Stimulated activated CD4-positive, alpha-beta T cell treated with anti-CD3 and anti-CD28 coated beads, Interleukin-12 subunit alpha, Interleukin-12 subunit beta, amount 100 ng/mL, for 4 hours (primary cell): ENCODE data around the gene RRBP1.

Experiments
- DNase-seq: peaks from one replicate; pipeline ENCODE4 v3.0.0-alpha.2; 2020

RRBP1 gene

DNA sequence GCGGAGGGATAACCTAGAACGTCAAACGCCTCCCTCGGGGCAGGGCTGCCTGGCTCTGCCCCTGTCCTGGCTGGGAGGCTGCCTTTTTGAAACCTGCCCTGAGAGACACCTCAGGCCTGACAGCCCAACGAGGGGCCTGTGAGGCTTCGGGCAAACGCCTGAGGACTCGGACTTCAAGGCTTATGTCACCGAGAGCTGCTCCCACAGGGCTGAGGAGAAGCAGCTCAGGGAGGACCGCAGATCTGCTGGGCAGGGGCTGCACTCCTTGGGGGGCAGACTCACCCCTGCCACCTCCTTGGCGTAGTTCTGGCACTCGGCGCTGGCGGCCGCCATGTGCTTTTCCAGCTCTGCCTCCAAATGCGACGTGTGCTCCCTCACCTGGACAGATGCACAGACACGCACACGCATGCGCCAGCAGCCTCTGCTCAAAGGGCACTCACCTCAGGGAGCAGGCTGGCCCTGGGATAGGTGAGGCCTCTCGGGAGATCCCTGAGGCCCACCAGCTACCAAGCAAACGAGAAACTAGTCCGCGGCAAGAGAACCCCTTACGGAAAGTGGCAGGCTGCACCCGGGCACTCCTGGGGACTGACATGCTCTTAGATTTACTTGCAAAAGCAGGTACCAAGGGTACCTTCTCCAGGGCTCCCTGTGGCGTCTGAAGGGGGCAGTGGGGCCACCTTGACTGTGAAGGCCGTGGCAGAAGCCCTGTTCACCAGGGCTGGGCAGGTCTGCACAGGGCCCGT, 62.5 kb downstream of the RRBP1 start:
- DNase-seq = no peak

DNA sequence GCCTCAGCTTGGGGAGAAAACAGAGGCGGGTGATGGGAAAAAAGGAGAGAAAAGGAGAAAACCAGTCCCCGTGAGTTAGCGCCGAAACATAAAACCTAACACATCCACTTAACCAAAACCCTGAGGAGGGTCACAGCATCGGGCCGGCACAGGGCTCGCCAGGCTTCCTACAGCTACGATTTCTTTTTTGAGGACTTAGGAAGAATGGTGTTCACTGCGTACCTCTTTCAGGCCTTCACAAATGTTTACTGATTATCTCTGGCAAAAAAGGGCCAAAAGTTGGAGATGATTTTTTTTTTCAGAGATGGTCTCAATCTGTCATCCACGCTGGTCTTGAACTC, 63.4 kb downstream of the RRBP1 start:
- no peak for DNase-seq

DNA sequence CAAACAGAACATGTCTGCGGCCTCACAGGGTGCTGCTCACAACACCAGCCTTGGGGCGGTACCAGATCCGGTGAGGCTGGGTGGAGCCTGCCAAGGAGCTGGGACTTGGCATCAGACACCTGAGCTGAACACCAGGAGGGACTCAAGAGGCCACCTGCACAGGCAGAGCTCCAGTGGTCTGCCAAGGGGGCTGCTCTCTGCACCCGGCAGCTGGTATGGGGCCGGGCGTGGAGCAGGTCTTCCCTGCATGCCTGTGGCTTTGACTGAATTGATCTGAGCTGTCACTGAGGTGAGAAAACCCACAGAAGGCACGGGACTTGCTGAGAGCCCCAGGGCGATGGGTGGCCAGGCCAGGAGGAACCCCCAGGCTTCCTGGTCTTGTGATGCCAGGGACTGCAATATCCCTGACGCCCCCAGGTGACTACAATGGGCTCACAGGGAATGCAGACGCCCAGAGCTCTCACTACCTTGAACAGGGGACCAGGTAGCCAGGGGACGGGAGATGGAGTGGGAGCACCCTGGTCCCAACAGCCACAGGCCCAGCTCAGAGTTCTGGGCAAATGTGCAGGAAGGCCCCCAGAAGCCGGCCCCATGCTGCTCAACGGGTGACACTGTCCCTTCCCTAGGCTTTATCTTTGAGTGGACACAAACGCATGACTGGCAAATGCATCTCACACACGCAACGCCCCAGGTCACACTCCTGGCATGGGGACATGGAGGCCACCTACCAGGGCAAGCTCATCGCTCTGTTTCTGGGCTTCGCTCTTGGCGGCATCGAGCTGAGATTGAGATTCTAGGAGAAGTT, 64.0 kb downstream of the RRBP1 start:
- no peak for DNase-seq

DNA sequence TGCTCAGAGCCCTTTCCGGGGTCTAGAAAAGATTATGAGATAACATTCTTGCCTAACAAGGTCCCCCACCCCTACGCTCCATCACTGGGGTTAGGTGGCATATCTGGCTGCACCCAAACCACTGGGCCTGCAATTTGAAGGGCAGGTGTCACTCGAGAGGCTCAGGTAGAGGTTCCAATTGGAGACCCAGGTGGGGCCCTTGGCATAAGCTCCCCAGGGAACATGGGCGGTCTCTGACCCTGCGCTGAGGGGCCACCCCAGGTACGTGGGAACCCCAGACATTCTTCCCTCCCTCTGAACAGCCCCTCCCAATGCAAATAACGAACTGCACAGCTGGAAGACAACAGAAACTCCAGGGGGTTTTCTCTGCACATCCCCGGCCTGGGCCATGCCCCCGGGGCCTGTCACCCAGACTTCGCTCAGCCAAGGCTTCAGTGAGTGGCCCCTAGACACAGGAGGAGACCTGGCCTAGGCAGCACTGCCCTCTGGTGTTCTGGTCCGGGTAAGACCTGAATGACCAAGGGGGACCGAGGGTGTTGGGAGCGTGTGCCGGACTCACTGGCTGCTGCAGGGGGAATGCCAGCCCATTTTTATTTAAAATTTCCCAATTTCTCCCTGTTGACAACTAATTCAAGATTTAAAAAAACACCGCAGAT, 64.7 kb downstream of the RRBP1 start:
- peak; percentile 35 for DNase-seq

DNA sequence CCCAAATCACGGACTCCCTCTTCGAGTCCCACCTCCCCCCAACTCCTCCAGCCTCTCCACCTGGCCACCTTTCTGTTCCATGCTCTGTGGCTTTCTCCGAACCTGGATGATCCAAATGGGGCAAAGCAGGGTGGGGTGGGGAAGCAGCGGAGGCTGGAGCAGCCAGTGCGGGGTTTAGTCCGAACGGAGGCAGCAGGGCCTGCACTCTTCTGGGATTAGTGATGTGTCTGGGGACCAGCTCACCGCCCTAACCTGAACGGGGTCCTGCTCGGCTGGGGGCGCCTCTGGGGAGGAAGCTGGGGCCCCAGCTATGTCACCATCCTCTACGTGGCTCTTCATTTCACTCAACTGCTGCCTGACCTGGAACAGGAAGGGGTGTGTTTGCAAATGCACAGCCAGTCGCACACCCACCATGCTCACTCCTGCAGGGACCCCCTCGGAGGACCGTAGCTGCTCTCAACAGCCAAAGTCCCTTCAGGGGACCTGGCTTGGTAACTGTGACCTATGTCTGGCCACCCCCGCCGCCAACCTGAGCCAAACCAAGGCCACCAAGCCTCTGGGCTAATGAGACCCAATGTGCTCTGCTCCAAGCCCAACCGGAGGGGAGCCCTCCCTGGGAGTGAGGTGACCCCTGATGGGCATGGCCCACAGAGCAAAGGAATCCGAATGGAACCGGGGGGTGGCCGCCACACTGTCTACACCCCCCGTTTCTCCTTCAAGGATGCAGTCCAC, 65.4 kb downstream of the RRBP1 start:
- DNase-seq = no peak

DNA sequence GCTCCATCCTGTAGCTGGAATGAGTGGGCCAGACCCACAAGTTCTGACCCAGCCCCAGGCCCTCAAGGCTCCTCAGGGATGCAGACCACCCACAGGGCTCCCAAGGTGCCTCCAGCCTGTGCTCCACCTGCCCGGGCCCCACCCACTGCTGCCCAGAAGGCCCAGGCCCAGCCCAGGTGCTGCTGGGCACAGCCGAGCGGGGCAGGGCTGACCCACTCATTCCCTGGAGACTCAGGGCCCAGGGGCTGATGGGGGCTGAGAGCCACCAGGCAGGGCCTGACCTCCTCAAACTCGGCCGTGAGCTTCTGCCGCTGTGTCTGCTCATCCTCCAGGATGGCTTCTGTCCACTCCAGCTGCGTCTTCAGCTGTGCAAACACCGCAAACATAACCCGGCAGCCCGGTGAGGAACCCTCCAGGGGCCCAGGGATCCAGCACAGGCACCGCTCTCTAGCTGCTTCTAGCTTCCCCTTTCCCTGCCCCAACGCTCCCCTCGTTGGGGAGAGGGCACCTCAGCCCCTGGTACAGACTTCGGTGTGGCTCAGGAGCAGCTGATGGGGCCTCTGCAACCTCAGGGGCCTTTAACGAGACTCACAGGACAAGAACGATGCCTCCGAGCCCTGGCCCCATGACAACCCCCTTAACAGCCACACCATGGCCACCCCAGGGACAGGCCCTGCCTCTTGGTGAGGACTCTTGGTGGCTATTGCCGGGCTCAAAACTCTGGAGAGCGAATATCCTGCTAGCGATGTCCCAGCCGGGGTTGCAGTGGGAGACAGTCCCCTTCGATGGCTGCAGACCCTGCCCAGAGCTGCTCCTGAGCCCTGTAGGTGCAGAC, 66.2 kb downstream of the RRBP1 start:
- no peak for DNase-seq

DNA sequence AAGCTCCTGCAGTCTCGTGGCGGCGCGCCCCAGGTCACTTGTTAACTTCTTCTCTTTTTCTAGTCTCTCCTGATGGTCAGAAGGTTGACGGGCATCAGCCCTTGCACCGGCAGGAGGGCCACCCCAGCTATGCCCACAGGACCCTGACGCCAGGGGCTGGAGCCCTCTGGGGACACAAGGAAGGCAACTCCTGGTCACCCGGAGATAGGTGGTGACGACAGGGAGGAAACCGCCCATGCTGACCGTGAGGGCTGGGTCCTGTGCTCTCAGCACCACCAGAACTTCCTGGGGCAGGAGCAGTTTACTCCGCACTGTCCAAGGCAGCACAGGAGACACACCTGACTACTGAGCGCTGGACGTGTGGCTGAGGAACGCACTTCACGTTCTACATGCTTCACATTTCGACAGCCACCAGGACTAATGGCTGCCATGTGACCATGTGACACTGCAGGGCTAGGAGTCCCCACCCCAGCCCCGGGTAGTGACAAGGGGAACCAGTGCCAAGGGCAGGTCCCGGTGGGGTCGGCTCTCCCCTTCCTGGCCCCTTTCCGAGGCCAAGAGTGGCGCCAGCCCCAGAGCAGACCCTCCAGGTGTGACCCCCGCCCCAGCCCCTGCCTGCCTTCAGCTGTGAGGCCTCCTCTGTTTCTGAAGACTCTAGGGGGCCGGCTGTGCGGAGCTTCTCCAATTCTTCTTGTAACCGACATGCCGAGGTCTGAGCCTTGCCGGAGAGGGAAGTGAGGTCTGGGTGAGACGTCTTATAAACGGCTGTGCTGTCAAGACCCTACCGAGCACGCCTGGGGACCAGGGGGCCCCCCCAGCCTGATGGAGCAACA, 67.0 kb downstream of the RRBP1 start:
- no peak for DNase-seq

DNA sequence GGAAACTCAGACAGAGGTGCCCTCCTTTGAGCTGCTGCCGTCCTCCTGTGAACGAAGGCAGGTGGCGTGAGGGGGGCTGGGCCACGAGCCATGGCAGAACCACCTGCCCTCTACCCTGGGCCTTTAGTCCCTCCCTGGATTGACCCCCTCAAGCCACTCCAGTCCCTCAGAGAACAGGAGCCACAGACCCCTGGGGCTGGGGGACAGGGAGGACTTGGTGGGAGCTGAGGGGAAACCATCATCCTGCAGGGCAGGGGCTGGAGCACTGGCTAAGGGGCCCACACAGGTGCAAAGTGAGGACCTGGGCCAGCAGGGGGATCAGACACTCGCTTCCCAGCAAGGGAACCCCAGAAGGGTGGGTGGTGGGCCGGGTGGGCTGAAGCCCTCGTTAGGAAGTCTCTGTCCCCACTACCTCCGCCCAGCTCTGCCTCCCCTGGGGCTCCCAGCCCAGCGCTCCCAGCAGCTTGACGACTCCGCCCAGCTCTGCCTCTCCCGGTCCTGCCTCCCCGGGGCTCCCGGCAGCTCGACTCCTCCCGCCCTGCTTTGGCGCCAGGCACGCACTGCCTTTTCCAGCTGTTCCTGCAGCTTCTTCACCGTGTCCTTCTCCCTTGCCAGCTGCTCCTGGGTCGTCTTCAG, 67.7 kb downstream of the RRBP1 start:
- no peak for DNase-seq

DNA sequence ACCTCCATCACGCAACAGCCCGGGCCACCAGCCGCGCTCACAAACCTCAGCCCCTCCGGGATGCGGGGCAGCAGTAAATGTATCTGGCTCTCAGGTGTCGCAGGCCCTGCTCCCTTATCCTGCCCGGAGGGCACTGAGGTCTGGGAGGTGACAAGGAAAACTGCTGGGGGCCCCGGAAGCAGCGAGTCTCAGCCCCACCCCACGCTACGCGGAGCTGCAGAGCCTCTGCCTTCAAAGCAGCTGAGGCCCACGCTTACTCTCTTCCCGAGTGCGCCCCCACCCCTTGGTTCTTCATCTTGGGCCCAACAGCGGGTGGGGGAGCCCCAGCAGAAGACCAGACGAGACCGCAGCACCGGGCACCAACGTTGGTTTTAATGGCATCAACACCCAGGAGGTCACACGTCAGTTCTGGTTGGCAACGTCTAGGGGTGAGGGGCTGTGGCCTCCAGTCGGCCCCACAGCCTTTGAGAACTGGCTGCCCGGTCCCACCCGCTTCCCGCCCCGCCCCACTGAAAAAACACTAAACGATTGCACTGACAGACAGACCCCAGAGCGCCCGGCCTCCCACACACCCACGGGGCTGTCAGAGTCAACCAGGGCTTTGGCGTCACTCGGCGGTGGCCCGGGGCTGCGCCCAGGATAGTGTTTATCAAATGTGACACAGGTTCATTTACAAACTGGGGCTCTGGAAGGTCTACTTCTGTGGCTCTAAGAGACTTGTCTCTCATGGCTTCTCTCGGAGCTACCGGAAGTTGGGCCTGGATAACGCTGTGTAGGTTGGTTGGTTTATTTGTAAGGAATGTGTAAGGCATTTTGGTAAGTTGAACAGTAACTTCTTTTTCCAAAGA, 68.5 kb downstream of the RRBP1 start:
- DNase-seq = no peak

DNA sequence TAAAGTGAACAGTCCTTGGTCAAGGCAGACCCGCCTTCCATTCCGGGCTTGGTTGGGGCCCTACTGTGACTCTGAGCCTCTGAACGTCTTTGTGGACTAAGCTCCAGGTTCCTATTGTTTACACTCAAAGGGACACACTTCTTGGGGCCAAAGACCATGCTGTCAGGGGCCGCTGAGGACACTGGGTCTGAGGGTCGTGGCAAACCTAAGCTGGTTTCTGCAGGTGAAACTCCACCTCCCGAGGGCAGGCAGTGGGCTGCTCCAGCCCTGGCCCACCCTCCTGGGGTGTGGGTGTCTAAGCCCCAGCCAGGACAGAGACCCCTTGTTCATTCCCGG, 69.1 kb downstream of the RRBP1 start:
- no peak for DNase-seq

DNA sequence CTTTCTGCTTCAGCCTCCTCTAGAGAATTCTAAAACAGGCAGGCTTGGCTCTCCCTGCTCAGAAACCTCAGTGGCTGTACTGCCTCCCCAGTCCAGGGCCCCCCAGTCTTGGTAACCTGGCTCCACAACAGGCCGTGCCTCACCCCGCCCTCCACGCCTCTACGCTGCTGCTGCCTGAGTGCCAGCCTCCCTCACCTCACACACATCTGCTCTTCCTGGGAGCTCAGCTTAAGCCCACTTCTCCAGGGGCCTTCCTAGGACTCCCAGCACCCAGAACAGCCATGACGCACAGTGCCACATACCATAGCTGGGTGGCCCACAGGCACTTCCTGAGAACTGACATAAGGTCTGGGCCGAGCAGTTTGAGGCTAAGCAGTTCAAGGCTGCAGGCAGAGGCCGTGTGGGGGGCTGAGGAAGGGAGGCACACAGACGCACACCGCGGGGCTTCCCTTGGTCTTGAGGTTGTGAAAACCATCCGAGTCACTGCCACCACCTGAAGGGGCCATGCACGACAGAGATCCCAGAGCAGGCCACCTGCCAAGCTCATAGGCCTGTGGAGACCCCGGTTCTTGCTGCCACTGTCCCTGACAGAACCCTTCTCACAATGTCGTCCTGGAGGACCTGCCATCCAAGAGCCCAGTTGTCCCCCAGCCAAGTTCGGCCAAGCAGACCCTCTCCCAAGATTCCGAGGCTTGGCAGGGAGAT, 69.6 kb downstream of the RRBP1 start:
- no peak for DNase-seq

DNA sequence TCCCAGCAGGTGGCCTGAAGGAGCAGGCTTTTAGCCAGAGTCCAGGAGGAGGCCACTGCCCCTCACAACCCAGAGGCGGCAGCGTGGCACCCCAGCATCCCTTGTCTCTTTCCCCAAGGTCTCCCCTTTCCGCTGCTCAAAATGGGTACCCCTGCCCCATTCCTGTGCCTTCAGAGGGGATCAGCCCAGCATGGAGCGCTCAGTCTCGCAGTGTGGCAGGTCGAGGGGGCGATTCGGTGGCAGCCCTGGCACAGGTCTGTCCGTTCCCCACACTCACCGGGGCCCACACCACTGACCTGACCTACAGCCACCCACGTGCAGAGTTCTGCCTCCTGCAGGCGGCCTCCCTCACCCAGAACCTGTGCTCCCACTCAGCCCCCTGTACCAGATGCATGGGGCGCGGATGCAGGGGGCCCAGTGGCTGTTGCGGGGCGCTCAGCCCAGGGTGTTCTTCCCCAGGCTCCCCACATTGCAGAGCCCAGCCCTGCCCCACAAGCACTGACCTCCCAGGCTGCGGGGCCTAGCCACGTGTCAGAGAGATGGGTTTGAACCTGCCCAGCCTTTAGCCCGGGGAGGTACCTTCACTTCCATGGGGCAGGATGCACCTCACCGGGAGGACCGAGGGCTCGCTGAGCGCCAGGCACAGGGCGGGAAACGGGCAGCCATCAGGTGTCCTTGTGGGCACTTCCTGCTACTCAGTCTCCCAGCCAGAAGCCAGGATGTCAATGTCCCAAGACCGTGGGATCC, 70.3 kb downstream of the RRBP1 start:
- no peak for DNase-seq

DNA sequence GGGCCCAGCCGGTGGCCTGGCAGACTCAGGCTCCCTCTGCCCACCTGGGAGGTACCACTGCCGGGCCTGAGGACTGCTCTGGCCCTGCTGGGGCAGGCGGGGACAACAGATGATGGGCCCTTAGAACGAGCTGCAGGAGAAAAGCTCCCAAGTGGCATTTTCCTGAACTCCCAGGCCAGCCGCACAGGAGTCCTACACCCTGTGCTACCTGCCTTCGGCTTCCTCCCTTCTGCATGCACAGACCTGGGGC, 70.8 kb downstream of the RRBP1 start:
- no peak for DNase-seq

DNA sequence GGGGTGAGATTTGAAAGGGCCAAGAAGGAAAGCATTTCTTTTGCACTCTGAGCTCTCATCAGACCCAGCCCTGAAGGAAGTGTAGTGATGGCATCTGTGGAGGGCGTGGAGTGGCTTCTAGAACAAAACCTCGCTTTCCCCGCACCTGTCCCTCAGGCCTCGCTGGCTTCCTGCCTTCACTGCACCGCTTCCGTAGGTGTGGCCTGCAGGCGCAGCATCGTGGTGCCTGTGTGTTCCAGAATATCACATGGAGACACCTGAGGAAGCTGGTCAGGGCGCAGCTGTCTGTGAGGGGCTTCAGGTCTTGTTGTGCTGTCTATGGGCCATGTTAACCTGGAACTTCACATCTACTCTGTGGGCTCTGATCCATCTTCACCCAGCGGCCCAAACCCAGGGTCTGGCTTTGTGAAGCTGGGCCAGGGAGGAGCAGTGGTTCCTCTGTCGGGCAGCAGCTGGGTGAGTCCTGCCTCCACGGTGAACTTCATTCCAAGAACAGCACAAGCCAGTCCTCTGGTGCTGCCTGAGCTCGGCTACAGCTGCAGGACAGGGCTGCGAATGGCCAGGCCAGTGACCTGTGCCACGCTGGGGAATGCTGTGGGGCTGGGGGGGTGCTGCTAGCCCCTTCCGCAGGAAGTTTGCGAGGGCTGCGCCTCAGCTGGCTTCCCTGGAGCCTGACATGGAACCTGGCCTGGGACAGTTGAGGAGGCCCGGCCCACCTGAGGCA, 71.3 kb downstream of the RRBP1 start:
- DNase-seq = peak; percentile 53

DNA sequence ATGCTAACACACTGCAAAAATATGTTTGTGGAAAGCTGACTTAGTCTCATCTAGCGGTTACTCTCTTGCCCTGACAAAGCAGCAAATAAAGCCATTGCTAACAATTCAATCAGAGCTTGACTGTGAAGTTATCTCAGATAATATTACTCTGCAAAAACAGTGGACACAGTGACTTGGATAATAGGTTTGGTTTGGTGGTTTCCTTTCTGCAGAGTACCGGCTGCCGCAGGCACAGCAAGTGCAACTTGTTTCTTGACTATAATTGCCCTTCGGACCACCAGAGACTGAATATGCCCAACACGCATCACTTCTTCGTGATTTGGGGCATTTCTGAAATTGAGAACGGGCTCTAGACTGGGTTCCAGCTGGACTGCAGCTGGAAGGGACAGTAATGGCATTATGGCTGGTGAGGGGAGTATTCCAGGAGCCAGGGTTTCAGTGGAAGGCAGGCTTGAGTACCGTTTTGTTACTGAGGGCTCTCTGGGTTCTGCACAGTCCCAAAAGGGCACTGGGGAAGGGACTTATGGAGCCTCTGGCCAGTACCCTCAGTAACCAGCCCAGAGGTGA, 72.1 kb downstream of the RRBP1 start:
- no peak for DNase-seq

DNA sequence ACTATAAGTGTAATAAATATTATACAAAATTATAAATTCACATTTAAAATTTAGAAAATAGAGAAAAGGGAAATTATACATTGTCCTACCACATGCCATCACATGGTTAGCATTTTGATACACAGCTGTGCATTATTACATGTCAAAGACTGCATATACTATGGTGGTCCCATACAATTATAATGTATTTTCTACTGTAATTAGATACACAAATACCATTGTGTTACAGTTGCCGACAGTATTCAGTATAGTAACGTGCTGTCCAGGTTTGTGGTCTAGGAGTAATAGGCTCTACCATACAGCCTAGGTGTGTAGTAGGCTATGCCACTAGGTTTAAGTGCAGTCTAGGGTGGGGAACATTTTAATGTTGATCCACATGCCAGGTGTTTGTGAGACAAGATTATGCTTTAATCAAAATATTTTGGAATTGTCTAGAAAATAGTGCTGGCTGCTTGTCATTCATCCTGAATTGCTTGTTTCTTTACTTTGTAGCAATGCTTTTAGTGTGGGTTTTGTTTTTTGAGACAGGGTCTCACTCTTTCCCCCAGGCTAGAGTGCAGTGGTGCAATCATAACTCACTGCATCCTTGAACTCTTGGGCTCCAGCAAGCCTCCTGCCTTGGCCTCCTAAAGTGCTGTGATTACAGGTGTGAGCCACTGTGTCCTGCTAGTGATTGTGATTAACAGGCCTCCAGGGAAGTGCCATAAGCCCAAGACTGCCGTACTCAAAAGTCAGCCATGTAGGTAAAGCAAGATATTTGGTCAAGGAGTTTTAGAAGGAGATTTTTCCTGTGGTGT, 73.1 kb downstream of the RRBP1 start:
- DNase-seq = no peak

DNA sequence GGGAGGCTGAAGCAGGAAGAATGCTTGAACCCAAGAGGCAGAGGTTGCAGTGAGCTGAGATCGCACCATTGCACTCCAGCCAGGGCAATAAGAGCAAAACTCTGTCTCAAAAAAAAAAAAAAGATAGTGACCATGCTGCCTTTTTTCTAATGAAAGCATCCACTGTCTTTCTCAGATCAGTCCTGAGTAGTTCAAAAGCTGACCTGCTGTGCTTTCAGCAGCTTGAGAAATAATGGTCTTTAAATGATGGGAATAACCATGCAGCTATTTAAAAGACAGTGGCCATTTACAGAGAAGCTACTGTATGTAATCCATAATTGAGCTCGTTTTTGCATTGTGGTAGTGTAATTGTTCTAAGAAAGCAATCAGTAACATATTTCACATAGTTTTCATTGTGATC, 76.0 kb downstream of the RRBP1 start:
- no peak for DNase-seq
